Vagina (tissue), 2 donors: ENCODE measurements around the gene NLGN1. TPM values are rescaled to one million over a fixed set of nuclear protein-coding genes. Genes with fewer than 3 reads are reported as not detected.
A peak's percentile ranks its signal among the peaks of the same experiment; 100 is the strongest.
"Not testable (repeated sequence)": the region's sequence is repeated elsewhere in the genome, so short reads cannot be mapped to it uniquely, and the experiment has no call there.

Experiments
- DNase-seq, 2 donors: peaks; one replicate each; pipeline ENCODE4 v3.0.0-alpha.2; 2017; ENCODE audit errors: extremely low spot score in 2 of 2
- H3K27ac ChIP-seq: fragments of 200-600 bp; sonication (generic); one replicate; pipeline ENCODE4 v1.5.1; 2019
- H3K27me3 ChIP-seq: fragments of 200-600 bp; sonication (generic); one replicate; pipeline ENCODE4 v1.5.1; 2019
- H3K36me3 ChIP-seq, 2 donors: fragments of 200-600 bp; sonication (generic); one replicate each; pipeline ENCODE4 v1.5.1; 2017 to 2019
- H3K4me1 ChIP-seq: fragments of 200-600 bp; sonication (generic); one replicate; pipeline ENCODE4 v1.5.1; 2019
- H3K4me3 ChIP-seq, 2 donors: fragments of 200-600 bp; sonication (generic); 1 replicate in 1 of 2; 2 replicates in 1 of 2; pipeline ENCODE4 v1.5.1; 2016 to 2019
- H3K9me3 ChIP-seq: fragments of 200-600 bp; sonication (generic); one replicate; pipeline ENCODE4 v1.5.1; 2019
- CTCF ChIP-seq, 3 experiments: fragments of 450-650 bp in 2 of 3; fragments of 200-600 bp in 1 of 3; sonication (generic) in 1 of 3; IDR thresholded peaks; one replicate each; pipeline ENCODE4 v1.5.1; 2017 to 2019; ENCODE audit warnings: antibody characterized with exemption in 3 of 3, mild to moderate bottlenecking in 2 of 3, moderate library complexity in 2 of 3
- POLR2A ChIP-seq, 2 donors: fragments of 450-650 bp; IDR thresholded peaks; one replicate each; pipeline ENCODE4 v1.6.1; 2017; ENCODE audit warnings: antibody characterized with exemption in 2 of 2, mild to moderate bottlenecking in 2 of 2, moderate library complexity in 2 of 2
- POLR2AphosphoS5 ChIP-seq, 2 donors: sonication (generic); formaldehyde crosslinking; IDR thresholded peaks; one replicate each; pipeline ENCODE4 v1.9.0; 2017; ENCODE audit warnings: antibody characterized with exemption in 2 of 2, mild to moderate bottlenecking in 2 of 2, low read depth in 1 of 2; ENCODE audit not compliant: insufficient read depth in 1 of 2
- intact Hi-C: fragments of 100-400 bp; cut with DNase I; formaldehyde crosslinking; loops from one replicate; pipeline ENCODE4 v1.15.1; 2023
- total RNA-seq: library from RNA; depleted of rRNA; stranded (reverse); fragments of >200 nt; gene quantifications from one replicate; pipeline ENCODE4 v1.2.3, GENCODE V29; 2016

Gene NLGN1
- total RNA-seq, 1 donor from 2014 or later, result 4.7 TPM

- no peak overlapping the region for H3K4me3 ChIP-seq
- H3K9me3 ChIP-seq, result no peaks in the 10 kb centered on the region
- no peak for DNase-seq
- H3K36me3 ChIP-seq, result no peaks in the 10 kb centered on the region
- no peak overlapping the region for H3K27ac ChIP-seq
- H3K4me1 ChIP-seq, result no peaks in the 10 kb centered on the region
- intact Hi-C loops, result no loop called here
- no peaks in the 10 kb centered on the region for H3K27me3 ChIP-seq
- TF ChIP-seq POLR2A (IDR thresholded peaks at IDR 0.05) (no peak), CTCF (IDR thresholded peaks at IDR 0.05) (no peak), POLR2AphosphoS5 (IDR thresholded peaks at IDR 0.05; ENCODE audit: insufficient read depth in 1 of 2, low read depth in 1 of 2) (no peak)
Observed at GRCh38 chr3:173380681-173381080, 16.9 kb upstream of the NLGN1 start.

- intact Hi-C loops, H3K36me3 ChIP-seq, DNase-seq: not testable (repeated sequence)
Observed at GRCh38 chr3:173381936-173382335, 15.6 kb upstream of the NLGN1 start.

GRCh38 chr3:173395073-173395411 is 2.5 kb upstream of the NLGN1 start:
- no peaks in the 10 kb centered on the region for H3K27me3 ChIP-seq
- H3K4me3 ChIP-seq, result peak overlapping the region; percentile 71 to 73
- H3K9me3 ChIP-seq, result no peaks in the 10 kb centered on the region
- intact Hi-C loops, result no loop called here
- no peaks in the 10 kb centered on the region for H3K36me3 ChIP-seq
- TF ChIP-seq POLR2AphosphoS5 (IDR thresholded peaks at IDR 0.05; ENCODE audit: insufficient read depth in 1 of 2, low read depth in 1 of 2), result no peak
- no peak for TF ChIP-seq POLR2A (IDR thresholded peaks at IDR 0.05)
- no peak for TF ChIP-seq CTCF (IDR thresholded peaks at IDR 0.05)
- no peak for DNase-seq
- H3K4me1 ChIP-seq, result peaks cover 5% of the 10 kb centered on the region
- H3K27ac ChIP-seq, result peak overlapping the region; percentile 87

More at GRCh38 chr3:173381936-173382335, 15.6 kb upstream of the NLGN1 start:
- not testable (repeated sequence) for H3K27me3 ChIP-seq, H3K9me3 ChIP-seq, H3K27ac ChIP-seq, H3K4me1 ChIP-seq, H3K4me3 ChIP-seq

- H3K27ac ChIP-seq, result peak overlapping the region; percentile 87
- no peaks in the 10 kb centered on the region for H3K36me3 ChIP-seq
- no peaks in the 10 kb centered on the region for H3K9me3 ChIP-seq
- intact Hi-C loops, result no loop called here
- peaks cover 5% of the 10 kb centered on the region for H3K4me1 ChIP-seq
- peak in 1 of 2 donors; percentile 95 for DNase-seq
- no peaks in the 10 kb centered on the region for H3K27me3 ChIP-seq
- peak overlapping the region; percentile 71 to 73 for H3K4me3 ChIP-seq
- no peak for TF ChIP-seq CTCF (IDR thresholded peaks at IDR 0.05)
- TF ChIP-seq POLR2A (IDR thresholded peaks at IDR 0.05), result peak in 1 of 2 donors; percentile 63
- TF ChIP-seq POLR2AphosphoS5 (IDR thresholded peaks at IDR 0.05; ENCODE audit: insufficient read depth in 1 of 2, low read depth in 1 of 2), result peak; percentile 71 to 91
Observed at GRCh38 chr3:173395412-173396181, 1.9 kb upstream of the NLGN1 start.

GRCh38 chr3:173396191-173397041 is 1.1 kb upstream of the NLGN1 start:
- no peak for TF ChIP-seq POLR2AphosphoS5 (IDR thresholded peaks at IDR 0.05; ENCODE audit: insufficient read depth in 1 of 2, low read depth in 1 of 2)
- intact Hi-C loops, result no loop called here
- no peaks in the 10 kb centered on the region for H3K36me3 ChIP-seq
- H3K27me3 ChIP-seq, result no peaks in the 10 kb centered on the region
- peaks cover 5% of the 10 kb centered on the region for H3K4me1 ChIP-seq
- H3K9me3 ChIP-seq, result no peaks in the 10 kb centered on the region
- DNase-seq, result no peak
- peak overlapping the region; percentile 87 for H3K27ac ChIP-seq
- H3K4me3 ChIP-seq, result peak overlapping the region; percentile 71 to 73

GRCh38 chr3:173398111-173398479 is 551 bp downstream of the NLGN1 start:
- intact Hi-C loops, result no loop called here
- Histone ChIP-seq H3K27ac (peak overlapping the region; percentile 87), H3K4me3 (peak overlapping the region; percentile 71 to 73), H3K27me3 (no peaks in the 10 kb centered on the region), H3K4me1 (peaks cover 5% of the 10 kb centered on the region), H3K9me3 (no peaks in the 10 kb centered on the region), H3K36me3 (no peaks in the 10 kb centered on the region)
- DNase-seq, result no peak
- TF ChIP-seq CTCF (IDR thresholded peaks at IDR 0.05) (no peak), POLR2AphosphoS5 (IDR thresholded peaks at IDR 0.05; ENCODE audit: insufficient read depth in 1 of 2, low read depth in 1 of 2) (peak in 1 of 2 donors; percentile 40), POLR2A (IDR thresholded peaks at IDR 0.05) (no peak)
